Testis (tissue), 3 donors: ENCODE results near the gene FGF4. TPM values are rescaled to one million over a fixed set of nuclear protein-coding genes. Genes with fewer than 3 reads are reported as not detected.
A peak's percentile ranks its signal among the peaks of the same experiment; 100 is the strongest.

Experiments
- DNase-seq: peaks from one replicate; pipeline ENCODE4 v3.0.0-alpha.2; 2019
- H3K27ac ChIP-seq, 2 donors: fragments of 200-600 bp; sonication (generic); one replicate each; pipeline ENCODE4 v1.5.1; 2019
- H3K27me3 ChIP-seq: fragments of 200-600 bp; sonication (generic); one replicate; pipeline ENCODE4 v1.5.1; 2019
- H3K36me3 ChIP-seq: fragments of 200-600 bp; sonication (generic); one replicate; pipeline ENCODE4 v1.5.1; 2017; ENCODE audit warnings: low read depth; ENCODE audit errors: missing control alignments
- H3K4me1 ChIP-seq: fragments of 200-600 bp; sonication (generic); one replicate; pipeline ENCODE4 v1.5.1; 2019
- H3K4me3 ChIP-seq, 2 donors: fragments of 200-600 bp; sonication (generic); one replicate each; pipeline ENCODE4 v1.5.1; 2017 to 2019
- H3K9me3 ChIP-seq: fragments of 200-600 bp; sonication (generic); one replicate; pipeline ENCODE4 v1.5.1; 2017
- POLR2A ChIP-seq: fragments of 450-650 bp; IDR thresholded peaks from one replicate; pipeline ENCODE4 v1.6.1; 2017; ENCODE audit warnings: antibody characterized with exemption, mild to moderate bottlenecking, moderate library complexity
- WGBS, 2 donors: methylation state at CpG; one replicate each; pipeline ENCODE4 v1.1.5; 2018; 5-methylcytosine and 5-hydroxymethylcytosine counted together
- intact Hi-C: fragments of 100-400 bp; cut with DNase I; formaldehyde crosslinking; loops from one replicate; pipeline ENCODE4 v1.15.1; 2023; ENCODE audit warnings: low total_unique reads
- polyA plus RNA-seq: library from polyadenylated mRNA; stranded (reverse); fragments of 350-450 nt; fragmentation: Illumina TruSeq; extraction: RNeasy Lipid Tissue Mini Kit (QIAGEN cat#74804); gene quantifications from one replicate; pipeline ENCODE4 v1.2.3, GENCODE V29; 2014; ENCODE audit warnings: low read depth, low replicate concordance; ENCODE audit not compliant: insufficient read depth
- total RNA-seq, 2 donors: library from RNA; depleted of rRNA; stranded (reverse); fragments of >200 nt; gene quantifications; one replicate each; pipeline ENCODE4 v1.2.3, GENCODE V29; 2016
- TF ChIP-seq, protein P1 (sequence below), 3 experiments: fragments of 450-650 bp in 2 of 3; fragments of 200-600 bp in 1 of 3; sonication (generic) in 1 of 3; IDR thresholded peaks; one replicate each; pipeline ENCODE4 v1.5.1; 2016 to 2019; ENCODE audit warnings: antibody characterized with exemption in 3 of 3, mild to moderate bottlenecking in 2 of 3, moderate library complexity in 1 of 3

FGF4 gene
- total and polyA plus RNA-seq, 3 donors from 2014 or later, result 0.28 to 2.8 (median 0.87) TPM

DNA sequence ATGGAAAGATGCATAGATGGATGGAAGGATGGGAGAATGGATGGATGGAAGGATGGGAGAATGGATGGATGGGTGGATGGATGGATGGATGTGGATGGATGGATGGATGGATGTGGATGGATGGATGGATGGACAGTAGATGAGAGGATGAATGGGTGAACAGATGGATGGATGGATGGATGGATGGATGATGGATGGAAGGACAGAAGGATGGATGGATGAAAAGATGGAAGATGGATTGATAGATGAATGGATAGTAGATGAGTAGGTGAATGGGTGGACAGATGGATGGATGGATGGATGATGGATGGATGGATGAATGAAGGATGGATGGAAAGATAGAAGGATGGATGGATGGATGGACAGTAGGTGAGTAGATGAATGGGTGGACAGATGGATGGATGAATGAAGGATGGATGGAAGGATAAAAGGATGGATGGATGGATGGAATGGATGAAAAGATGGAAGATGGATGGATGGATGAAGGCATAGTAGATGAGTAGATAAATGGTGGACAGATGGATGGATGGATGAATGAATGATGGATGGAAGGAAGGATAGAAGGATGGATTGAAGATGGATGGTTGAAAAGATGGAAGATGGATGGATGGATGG is 28.6 kb upstream of the FGF4 start:
- Histone ChIP-seq H3K9me3 (no peaks in the 10 kb centered on the region), H3K27ac (no peak overlapping the region), H3K4me1 (no peaks in the 10 kb centered on the region), H3K36me3 (no peaks in the 10 kb centered on the region), H3K4me3 (no peak overlapping the region), H3K27me3 (no peaks in the 10 kb centered on the region)
- TF ChIP-seq, protein P1, sequence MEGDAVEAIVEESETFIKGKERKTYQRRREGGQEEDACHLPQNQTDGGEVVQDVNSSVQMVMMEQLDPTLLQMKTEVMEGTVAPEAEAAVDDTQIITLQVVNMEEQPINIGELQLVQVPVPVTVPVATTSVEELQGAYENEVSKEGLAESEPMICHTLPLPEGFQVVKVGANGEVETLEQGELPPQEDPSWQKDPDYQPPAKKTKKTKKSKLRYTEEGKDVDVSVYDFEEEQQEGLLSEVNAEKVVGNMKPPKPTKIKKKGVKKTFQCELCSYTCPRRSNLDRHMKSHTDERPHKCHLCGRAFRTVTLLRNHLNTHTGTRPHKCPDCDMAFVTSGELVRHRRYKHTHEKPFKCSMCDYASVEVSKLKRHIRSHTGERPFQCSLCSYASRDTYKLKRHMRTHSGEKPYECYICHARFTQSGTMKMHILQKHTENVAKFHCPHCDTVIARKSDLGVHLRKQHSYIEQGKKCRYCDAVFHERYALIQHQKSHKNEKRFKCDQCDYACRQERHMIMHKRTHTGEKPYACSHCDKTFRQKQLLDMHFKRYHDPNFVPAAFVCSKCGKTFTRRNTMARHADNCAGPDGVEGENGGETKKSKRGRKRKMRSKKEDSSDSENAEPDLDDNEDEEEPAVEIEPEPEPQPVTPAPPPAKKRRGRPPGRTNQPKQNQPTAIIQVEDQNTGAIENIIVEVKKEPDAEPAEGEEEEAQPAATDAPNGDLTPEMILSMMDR (IDR thresholded peaks at IDR 0.05), result no peak
- no peak for TF ChIP-seq POLR2A
- intact Hi-C loops, result no loop called here
- DNase-seq, result no peak

DNA sequence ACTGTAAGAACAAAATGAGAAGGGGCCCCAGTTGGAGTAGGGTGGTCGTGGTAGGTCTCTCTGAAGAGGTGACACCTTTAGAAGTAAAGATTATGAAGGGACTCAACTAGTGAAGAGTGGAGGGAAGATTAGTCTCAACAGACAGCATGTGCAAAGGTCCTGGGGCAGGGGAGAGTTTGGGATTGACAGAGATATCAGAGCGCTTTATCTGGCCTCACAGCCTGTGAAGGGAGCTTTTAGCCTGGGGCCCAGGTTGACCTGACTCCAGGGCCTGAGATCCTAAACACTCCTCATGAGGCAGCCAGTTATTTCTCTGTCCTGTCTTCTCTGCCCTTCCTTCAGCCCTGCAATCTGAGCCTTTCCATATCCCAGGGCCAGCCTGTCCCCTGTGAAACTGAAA is 27.9 kb upstream of the FGF4 start:
- Histone ChIP-seq H3K36me3 (no peaks in the 10 kb centered on the region), H3K27me3 (no peaks in the 10 kb centered on the region), H3K4me3 (no peak overlapping the region), H3K4me1 (no peaks in the 10 kb centered on the region), H3K9me3 (no peaks in the 10 kb centered on the region), H3K27ac (no peak overlapping the region)
- intact Hi-C loops, result no loop called here
- no peak for DNase-seq
- TF ChIP-seq, protein P1 (IDR thresholded peaks at IDR 0.05), result no peak
- no peak for TF ChIP-seq POLR2A
- 92% methylated on average over 2 of the region's 2 CpGs for WGBS, 2 donors

DNA sequence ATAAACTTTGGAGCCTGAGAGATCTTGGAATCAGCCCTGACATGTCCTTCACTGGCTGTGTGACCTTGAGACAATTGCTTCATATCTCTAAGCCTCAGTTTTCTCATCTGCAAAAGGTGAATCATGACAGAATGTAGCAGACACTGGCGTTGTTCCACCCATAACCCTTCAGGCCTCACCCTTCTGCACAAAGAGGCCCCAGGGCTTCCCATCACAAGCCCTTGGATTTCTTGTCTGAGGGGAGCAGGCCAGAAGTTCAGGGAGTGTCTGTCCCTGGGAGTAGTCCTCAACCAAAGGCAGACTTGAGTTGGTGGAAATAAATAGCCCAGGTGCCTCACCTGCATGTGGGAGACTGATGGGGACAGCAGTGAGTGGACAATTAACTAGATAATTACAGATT is 27.4 kb upstream of the FGF4 start:
- TF ChIP-seq, protein P1 (IDR thresholded peaks at IDR 0.05), result no peak
- no peak for TF ChIP-seq POLR2A
- Histone ChIP-seq H3K36me3 (no peaks in the 10 kb centered on the region), H3K27ac (no peak overlapping the region), H3K4me1 (no peaks in the 10 kb centered on the region), H3K9me3 (no peaks in the 10 kb centered on the region), H3K27me3 (no peaks in the 10 kb centered on the region), H3K4me3 (no peak overlapping the region)
- 57% methylated on average over 1 of the region's 1 CpG; no CpG with 5 or more reads in 1 of the 2 donors for WGBS, 2 donors
- no peak for DNase-seq
- intact Hi-C loops, result no loop called here

DNA sequence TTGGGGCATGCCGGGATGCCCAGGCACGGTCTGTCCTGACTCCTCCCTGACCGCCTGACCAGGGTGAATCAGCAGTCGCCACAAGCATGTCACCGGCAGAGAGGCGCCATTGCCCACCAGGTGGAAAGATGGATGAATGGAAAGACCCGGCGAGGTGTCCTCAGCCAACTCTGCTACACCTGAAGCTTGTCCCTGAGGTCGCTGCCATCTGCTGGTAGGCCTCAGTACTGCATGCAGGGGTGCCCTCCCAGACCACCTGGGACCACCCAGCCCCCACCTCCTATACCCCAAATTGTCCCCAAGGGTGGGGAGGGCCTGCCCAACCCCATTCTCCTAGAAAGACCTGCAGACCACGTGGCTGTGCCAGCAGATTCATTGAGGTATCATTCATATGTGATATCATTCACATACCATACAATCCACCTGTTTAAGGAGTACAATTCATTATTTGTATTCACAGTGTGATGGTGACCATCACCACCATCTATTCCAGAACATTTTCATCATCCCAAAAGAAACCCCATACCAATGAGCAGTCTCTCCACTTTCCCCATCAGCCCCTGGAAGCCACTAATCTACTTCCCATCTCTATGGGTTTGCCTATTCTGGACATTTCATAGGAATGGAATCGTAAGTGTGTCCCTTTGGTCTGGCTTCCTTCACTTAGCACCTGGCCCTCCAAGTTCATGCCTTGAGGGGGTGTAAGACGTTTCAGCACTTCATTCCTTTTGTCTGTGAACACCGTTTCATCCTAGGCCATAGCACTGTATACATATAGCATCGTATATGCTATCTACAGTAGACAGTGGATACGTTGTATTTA is 26.6 kb upstream of the FGF4 start:
- Histone ChIP-seq H3K4me1 (no peaks in the 10 kb centered on the region), H3K9me3 (no peaks in the 10 kb centered on the region), H3K4me3 (no peak overlapping the region), H3K27ac (no peak overlapping the region), H3K27me3 (no peaks in the 10 kb centered on the region), H3K36me3 (no peaks in the 10 kb centered on the region)
- intact Hi-C loops, result no loop called here
- WGBS, 2 donors, result 46 to 68% methylated on average over 9 to 15 of the region's 15 CpGs
- no peak for TF ChIP-seq POLR2A
- TF ChIP-seq, protein P1 (IDR thresholded peaks at IDR 0.05), result peak in 2 of 3 experiments; percentile 41 to 71
- peak; percentile 63 for DNase-seq
